ENCODE data around the gene ATP5F1E. TPM values are rescaled to one million over a fixed set of nuclear protein-coding genes. Genes with fewer than 3 reads are reported as not detected.

Gene ATP5F1E
- total RNA-seq, 1 experiment from 2014 or later = 52.7 TPM

DNA sequence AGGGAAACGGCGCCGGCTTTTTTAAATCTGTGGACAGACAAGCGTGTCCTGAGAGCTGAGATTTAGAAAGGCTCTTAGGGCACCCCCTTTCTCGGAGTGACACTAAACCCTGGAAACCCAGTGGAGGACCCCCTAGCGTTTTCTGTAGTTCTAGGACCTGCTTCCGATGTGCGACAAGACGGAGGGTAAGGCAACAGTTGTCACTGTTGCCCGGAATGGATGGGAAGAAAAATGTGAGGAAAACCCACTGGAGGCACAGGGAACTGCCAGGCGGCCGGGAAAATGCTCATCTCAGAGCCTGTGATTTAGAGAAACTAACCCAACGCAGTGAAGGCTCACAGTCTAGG, 551 bp upstream of the ATP5F1E start:
- Histone ChIP-seq H3K4ac (ENCODE audit: low read depth, low read length) (no peak overlapping the region), H3T11ph (ENCODE audit: low read length) (no peak overlapping the region), H3K9me3 (ENCODE audit: control insufficient read depth, low read depth, low read length) (no peaks in the 10 kb centered on the region), H3K23ac (ENCODE audit: insufficient read length, low read depth, low read length) (no peak overlapping the region), H3K14ac (ENCODE audit: insufficient read depth, low read length) (no peak overlapping the region), H2BK15ac (ENCODE audit: low read depth, low read length) (no peak overlapping the region), H3K9ac (ENCODE audit: extremely low read depth, insufficient read length, low read length) (no peak overlapping the region), H4K5ac (ENCODE audit: insufficient read length, low read depth, low read length) (no peak overlapping the region), H2BK5ac (ENCODE audit: insufficient read length, low read length) (no peak overlapping the region), H3K4me2 (ENCODE audit: insufficient read depth, insufficient read length, low read length) (peak overlapping the region; percentile 58), H4K91ac (ENCODE audit: insufficient read length, low read depth, low read length) (no peak overlapping the region), H3K18ac (ENCODE audit: insufficient read length, low read depth, low read length) (no peak overlapping the region), H3K56ac (ENCODE audit: insufficient read length, low read depth, low read length) (no peak overlapping the region), H3K23me2 (ENCODE audit: insufficient read length, low read depth, low read length, poor library complexity, severe bottlenecking) (peaks cover 8% of the 10 kb centered on the region), H3K4me1 (ENCODE audit: insufficient read depth, low read length) (peaks cover 3% of the 10 kb centered on the region), H2BK12ac (ENCODE audit: insufficient read length, low read depth, low read length) (no peak overlapping the region), H2BK20ac (ENCODE audit: low read depth, low read length, poor library complexity, severe bottlenecking) (no peak overlapping the region), H3K27me3 (ENCODE audit: insufficient read depth, low read length) (no peaks in the 10 kb centered on the region), H2AK5ac (ENCODE audit: insufficient read length, low read length) (no peak overlapping the region), H3K79me2 (ENCODE audit: insufficient read depth, low read length) (peaks cover 4% of the 10 kb centered on the region; the same call in 1 of the 2 replicates), H4K8ac (replicated peaks; ENCODE audit: insufficient read length, low read depth, low read length) (no peak overlapping the region), H2AFZ (ENCODE audit: low read length) (no peak overlapping the region), H3K27ac (ENCODE audit: insufficient read length, low read depth, low read length) (no peak overlapping the region), H4K20me1 (ENCODE audit: control insufficient read depth, insufficient read depth, insufficient read length) (no peaks in the 10 kb centered on the region), H2BK120ac (ENCODE audit: low read depth, low read length, poor library complexity, severe bottlenecking) (no peak overlapping the region), H3K79me1 (ENCODE audit: insufficient read depth, low read depth, low read length, poor library complexity, severe bottlenecking) (no peaks in the 10 kb centered on the region)
- Mint-ChIP-seq H3K9me3 (no peaks in the 10 kb centered on the region), H3K36me3 (ENCODE audit: insufficient read depth in 1 of 3, low read depth in 3 of 3) (peaks cover 36 to 73% (median 71%) of the 10 kb centered on the region in 3 experiments), H3K4me3 (peak overlapping the region; percentile 84 to 93), H3K4me1 (peaks cover 16 to 20% of the 10 kb centered on the region in 2 experiments), H3K27me3 (ENCODE audit: low read depth) (peaks cover 24% of the 10 kb centered on the region), H3K27ac (peak overlapping the region; percentile 70 to 96 (median 88); a peak in 6 of 7 replicates)
- no CpG with 5 or more reads among the region's 13 CpGs for WGBS (ENCODE audit: extremely low coverage, insufficient read length, low lambda C conversion rate)
- TF ChIP-seq, protein P1, sequence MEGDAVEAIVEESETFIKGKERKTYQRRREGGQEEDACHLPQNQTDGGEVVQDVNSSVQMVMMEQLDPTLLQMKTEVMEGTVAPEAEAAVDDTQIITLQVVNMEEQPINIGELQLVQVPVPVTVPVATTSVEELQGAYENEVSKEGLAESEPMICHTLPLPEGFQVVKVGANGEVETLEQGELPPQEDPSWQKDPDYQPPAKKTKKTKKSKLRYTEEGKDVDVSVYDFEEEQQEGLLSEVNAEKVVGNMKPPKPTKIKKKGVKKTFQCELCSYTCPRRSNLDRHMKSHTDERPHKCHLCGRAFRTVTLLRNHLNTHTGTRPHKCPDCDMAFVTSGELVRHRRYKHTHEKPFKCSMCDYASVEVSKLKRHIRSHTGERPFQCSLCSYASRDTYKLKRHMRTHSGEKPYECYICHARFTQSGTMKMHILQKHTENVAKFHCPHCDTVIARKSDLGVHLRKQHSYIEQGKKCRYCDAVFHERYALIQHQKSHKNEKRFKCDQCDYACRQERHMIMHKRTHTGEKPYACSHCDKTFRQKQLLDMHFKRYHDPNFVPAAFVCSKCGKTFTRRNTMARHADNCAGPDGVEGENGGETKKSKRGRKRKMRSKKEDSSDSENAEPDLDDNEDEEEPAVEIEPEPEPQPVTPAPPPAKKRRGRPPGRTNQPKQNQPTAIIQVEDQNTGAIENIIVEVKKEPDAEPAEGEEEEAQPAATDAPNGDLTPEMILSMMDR (conservative IDR thresholded peaks at IDR 0.05) = peak; percentile 33; the same call in 2 of the 3 replicates
- no peak for DNase-seq
